H9 (cell line): ENCODE results near the gene ANKFY1. TPM values are rescaled to one million over a fixed set of nuclear protein-coding genes. Genes with fewer than 3 reads are reported as not detected.

ENCODE experiments used
- DNase-seq: peaks from one replicate; pipeline ENCODE4 v3.0.0-alpha.2; 2017
- H2AFZ ChIP-seq: one replicate; pipeline ENCODE4 v1.6.1; 2013; ENCODE audit warnings: mild to moderate bottlenecking, low read length, control low read depth, moderate library complexity
- H2AK5ac ChIP-seq: 2 replicates; pipeline ENCODE4 v1.6.1; 2013; ENCODE audit warnings: low read length, control low read depth, mixed read lengths; ENCODE audit not compliant: insufficient read length
- H2BK120ac ChIP-seq: one replicate; pipeline ENCODE4 v1.6.1; 2013; ENCODE audit warnings: low read depth, mild to moderate bottlenecking, low read length, control low read depth, inconsistent platforms; ENCODE audit not compliant: poor library complexity, severe bottlenecking
- H2BK12ac ChIP-seq: 2 replicates; pipeline ENCODE4 v1.6.1; 2013; ENCODE audit warnings: low read length, control low read depth, mixed read lengths, low read depth; ENCODE audit not compliant: insufficient read length
- H2BK15ac ChIP-seq: 2 replicates; pipeline ENCODE4 v1.6.1; 2013; ENCODE audit warnings: low read depth, low read length, control low read depth
- H2BK20ac ChIP-seq: one replicate; pipeline ENCODE4 v1.6.1; 2013; ENCODE audit warnings: low read depth, mild to moderate bottlenecking, low read length, control low read depth, inconsistent platforms; ENCODE audit not compliant: poor library complexity, severe bottlenecking
- H2BK5ac ChIP-seq: 2 replicates; pipeline ENCODE4 v1.6.1; 2013; ENCODE audit warnings: low read length, control low read depth, mixed read lengths; ENCODE audit not compliant: insufficient read length
- H3K14ac ChIP-seq: 2 replicates; pipeline ENCODE4 v1.6.1; 2013; ENCODE audit warnings: low read length, control low read depth; ENCODE audit not compliant: insufficient read depth
- H3K18ac ChIP-seq: 2 replicates; pipeline ENCODE4 v1.6.1; 2013; ENCODE audit warnings: low read depth, mild to moderate bottlenecking, mixed read lengths, low read length, control low read depth; ENCODE audit not compliant: insufficient read length
- H3K23ac ChIP-seq: 2 replicates; pipeline ENCODE4 v1.6.1; 2013; ENCODE audit warnings: low read length, control low read depth, mixed read lengths, low read depth; ENCODE audit not compliant: insufficient read length
- H3K23me2 ChIP-seq: 2 replicates; pipeline ENCODE4 v1.6.1; 2013; ENCODE audit warnings: low read depth, mild to moderate bottlenecking, mixed read lengths, low read length, control low read depth; ENCODE audit not compliant: insufficient read length, poor library complexity, severe bottlenecking
- H3K27ac ChIP-seq: 2 replicates; pipeline ENCODE4 v1.5.1; 2013; ENCODE audit warnings: low read length, control low read depth, mixed read lengths, low read depth; ENCODE audit not compliant: insufficient read length
- H3K27me3 ChIP-seq: 2 replicates; pipeline ENCODE4 v1.6.1; 2013; ENCODE audit warnings: low read length, control low read depth, inconsistent platforms; ENCODE audit not compliant: insufficient read depth
- H3K4ac ChIP-seq: 2 replicates; pipeline ENCODE4 v1.6.1; 2013; ENCODE audit warnings: low read depth, mild to moderate bottlenecking, control low read depth, inconsistent platforms, low read length, moderate library complexity
- H3K4me1 ChIP-seq: 2 replicates; pipeline ENCODE4 v1.6.1; 2013; ENCODE audit warnings: low read length, control low read depth, inconsistent platforms; ENCODE audit not compliant: insufficient read depth
- H3K4me2 ChIP-seq: 2 replicates; pipeline ENCODE4 v1.6.1; 2013; ENCODE audit warnings: low read length, control low read depth, mixed read lengths; ENCODE audit not compliant: insufficient read length, insufficient read depth
- H3K56ac ChIP-seq: 2 replicates; pipeline ENCODE4 v1.6.1; 2013; ENCODE audit warnings: low read depth, mild to moderate bottlenecking, mixed read lengths, low read length, control low read depth; ENCODE audit not compliant: insufficient read length
- H3K79me1 ChIP-seq: 2 replicates; pipeline ENCODE4 v1.6.1; 2013; ENCODE audit warnings: low read depth, mild to moderate bottlenecking, moderate library complexity, low read length, control low read depth, inconsistent platforms; ENCODE audit not compliant: insufficient read depth, poor library complexity, severe bottlenecking
- H3K79me2 ChIP-seq: 2 replicates; pipeline ENCODE4 v1.6.1; 2013; ENCODE audit warnings: low read length, control low read depth, inconsistent platforms; ENCODE audit not compliant: insufficient read depth
- H3K9ac ChIP-seq: 2 replicates; pipeline ENCODE4 v1.6.1; 2013; ENCODE audit warnings: low read length, control low read depth, mixed read lengths; ENCODE audit not compliant: insufficient read length; ENCODE audit errors: extremely low read depth
- H3K9me3 ChIP-seq: one replicate; pipeline ENCODE4 v1.6.1; 2013; ENCODE audit warnings: low read depth, low read length, inconsistent platforms; ENCODE audit not compliant: control insufficient read depth
- H3T11ph ChIP-seq: one replicate; pipeline ENCODE4 v1.6.1; 2013; ENCODE audit warnings: mild to moderate bottlenecking, low read length, control low read depth, inconsistent platforms
- H4K20me1 ChIP-seq: one replicate; pipeline ENCODE4 v1.6.1; 2013; ENCODE audit not compliant: control insufficient read depth, insufficient read length, insufficient read depth
- H4K5ac ChIP-seq: 2 replicates; pipeline ENCODE4 v1.6.1; 2013; ENCODE audit warnings: low read depth, mild to moderate bottlenecking, mixed read lengths, low read length, control low read depth; ENCODE audit not compliant: insufficient read length
- H4K8ac ChIP-seq: replicated peaks from 2 replicates; pipeline ENCODE4 v1.6.1; 2013; ENCODE audit warnings: low read length, control low read depth, mixed read lengths, low read depth; ENCODE audit not compliant: insufficient read length
- H4K91ac ChIP-seq: 2 replicates; pipeline ENCODE4 v1.6.1; 2013; ENCODE audit warnings: low read depth, mild to moderate bottlenecking, moderate library complexity, mixed read lengths, low read length, control low read depth; ENCODE audit not compliant: insufficient read length
- H3K27ac Mint-ChIP-seq, 3 experiments: 2 replicates in 2 of 3; 3 replicates in 1 of 3; pipeline ENCODE4 v1.8.0; 2020 to 2021; ENCODE audit warnings: mixed read lengths in 3 of 3, mild to moderate bottlenecking in 1 of 3, moderate library complexity in 1 of 3
- H3K27me3 Mint-ChIP-seq: 2 replicates; pipeline ENCODE4 v1.8.0; 2021; ENCODE audit warnings: low read depth, mild to moderate bottlenecking, moderate library complexity, mixed read lengths
- H3K36me3 Mint-ChIP-seq, 3 experiments: 2 replicates in 2 of 3; 3 replicates in 1 of 3; pipeline ENCODE4 v1.8.0; 2020 to 2021; ENCODE audit warnings: low read depth in 3 of 3, mixed read lengths in 3 of 3; ENCODE audit not compliant: insufficient read depth in 1 of 3
- H3K4me1 Mint-ChIP-seq, 2 experiments: 2 replicates each; pipeline ENCODE4 v1.8.0; 2020; ENCODE audit warnings: mixed read lengths in 2 of 2
- H3K4me3 Mint-ChIP-seq, 2 experiments: 2 replicates in 1 of 2; 3 replicates in 1 of 2; pipeline ENCODE4 v1.8.0; 2020 to 2021; ENCODE audit warnings: mild to moderate bottlenecking in 2 of 2, mixed read lengths in 2 of 2, moderate library complexity in 1 of 2
- H3K9me3 Mint-ChIP-seq, 2 experiments: 2 replicates in 1 of 2; 3 replicates in 1 of 2; pipeline ENCODE4 v1.8.0; 2020; ENCODE audit warnings: mild to moderate bottlenecking in 2 of 2, mixed read lengths in 2 of 2, moderate library complexity in 1 of 2
- WGBS: extraction: QIAGEN DNeasy Blood & Tissue Kit; methylation state at CpG from one replicate; pipeline ENCODE4 v1.1.7; 2013; ENCODE audit warnings: missing lambda C conversion rate, low lambda C conversion rate, mixed read lengths; ENCODE audit not compliant: insufficient read length; ENCODE audit errors: extremely low coverage; 5-methylcytosine and 5-hydroxymethylcytosine counted together
- total RNA-seq: library from RNA; stranded (reverse); gene quantifications from 2 replicates; pipeline ENCODE4 v1.2.1, GENCODE V29; 2021
- TF ChIP-seq, protein P1 (sequence below): fragments of 200-600 bp; sonication (generic); conservative IDR thresholded peaks from 3 replicates; pipeline ENCODE4 v1.8.0; 2021; ENCODE audit warnings: antibody characterized with exemption, mild to moderate bottlenecking

ANKFY1 gene
- total RNA-seq, 1 experiment from 2014 or later = 51.9 TPM

DNA sequence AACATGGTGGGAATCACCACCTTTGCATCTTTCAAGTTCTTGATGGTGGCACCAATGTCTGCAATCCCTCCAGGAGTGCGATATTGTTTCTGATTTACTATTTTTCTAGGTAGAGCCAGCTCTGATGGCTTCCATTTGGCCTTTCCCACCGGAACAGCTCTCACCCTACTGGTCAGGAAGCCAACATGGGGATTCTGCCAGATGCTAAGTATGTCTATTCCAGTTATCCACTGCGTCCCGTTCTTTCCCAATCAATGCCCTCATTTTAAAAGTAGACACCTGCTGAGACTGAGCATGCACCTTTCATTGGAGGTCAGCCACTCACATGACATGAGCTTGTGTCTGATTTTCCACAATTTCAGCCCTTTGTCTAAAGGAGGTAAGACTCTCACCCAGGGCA is 144.5 kb downstream of the ANKFY1 start:
- no CpG with 5 or more reads among the region's 4 CpGs for WGBS
- Mint-ChIP-seq H3K27ac (peak overlapping the region in 1 of 3 experiments; percentile 17; a peak in 1 of 7 replicates), H3K9me3 (no peaks in the 10 kb centered on the region)

More for the DNA sequence above, 144.5 kb downstream of the ANKFY1 start:
- H3K79me2 ChIP-seq = no peaks in the 10 kb centered on the region
- H3K4me3 Mint-ChIP-seq = no peak overlapping the region
- no peaks in the 10 kb centered on the region for H3K27me3 Mint-ChIP-seq
- H4K20me1 ChIP-seq = no peaks in the 10 kb centered on the region
- no peak overlapping the region for H3K23ac ChIP-seq
- no peaks in the 10 kb centered on the region for H3K27me3 ChIP-seq
- no peaks in the 10 kb centered on the region for H3K4me1 ChIP-seq
- no peak overlapping the region for H2AFZ ChIP-seq
- H4K8ac ChIP-seq = no peak overlapping the region
- H3K14ac ChIP-seq = no peak overlapping the region
- DNase-seq = no peak
- H3T11ph ChIP-seq = no peak overlapping the region
- no peak overlapping the region for H2BK12ac ChIP-seq
- no peak overlapping the region for H3K56ac ChIP-seq
- H3K4ac ChIP-seq = no peak overlapping the region
- H2BK5ac ChIP-seq = no peak overlapping the region
- H2BK15ac ChIP-seq = no peak overlapping the region
- no peak overlapping the region for H3K4me2 ChIP-seq
- H4K91ac ChIP-seq = no peak overlapping the region
- no peaks in the 10 kb centered on the region for H3K9me3 ChIP-seq
- H3K9ac ChIP-seq = no peak overlapping the region
- H3K18ac ChIP-seq = no peak overlapping the region
- H4K5ac ChIP-seq = no peak overlapping the region
- no peaks in the 10 kb centered on the region for H3K4me1 Mint-ChIP-seq
- H2AK5ac ChIP-seq = no peak overlapping the region
- no peaks in the 10 kb centered on the region for H3K23me2 ChIP-seq
- no peak overlapping the region for H3K27ac ChIP-seq
- H3K36me3 Mint-ChIP-seq = peaks cover 0 to 42% (median 24%) of the 10 kb centered on the region in 3 experiments; a peak in 5 of 7 replicates
- H3K79me1 ChIP-seq = no peaks in the 10 kb centered on the region
- H2BK120ac ChIP-seq = no peak overlapping the region
- no peak overlapping the region for H2BK20ac ChIP-seq
- TF ChIP-seq, protein P1, sequence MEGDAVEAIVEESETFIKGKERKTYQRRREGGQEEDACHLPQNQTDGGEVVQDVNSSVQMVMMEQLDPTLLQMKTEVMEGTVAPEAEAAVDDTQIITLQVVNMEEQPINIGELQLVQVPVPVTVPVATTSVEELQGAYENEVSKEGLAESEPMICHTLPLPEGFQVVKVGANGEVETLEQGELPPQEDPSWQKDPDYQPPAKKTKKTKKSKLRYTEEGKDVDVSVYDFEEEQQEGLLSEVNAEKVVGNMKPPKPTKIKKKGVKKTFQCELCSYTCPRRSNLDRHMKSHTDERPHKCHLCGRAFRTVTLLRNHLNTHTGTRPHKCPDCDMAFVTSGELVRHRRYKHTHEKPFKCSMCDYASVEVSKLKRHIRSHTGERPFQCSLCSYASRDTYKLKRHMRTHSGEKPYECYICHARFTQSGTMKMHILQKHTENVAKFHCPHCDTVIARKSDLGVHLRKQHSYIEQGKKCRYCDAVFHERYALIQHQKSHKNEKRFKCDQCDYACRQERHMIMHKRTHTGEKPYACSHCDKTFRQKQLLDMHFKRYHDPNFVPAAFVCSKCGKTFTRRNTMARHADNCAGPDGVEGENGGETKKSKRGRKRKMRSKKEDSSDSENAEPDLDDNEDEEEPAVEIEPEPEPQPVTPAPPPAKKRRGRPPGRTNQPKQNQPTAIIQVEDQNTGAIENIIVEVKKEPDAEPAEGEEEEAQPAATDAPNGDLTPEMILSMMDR = no peak
